Measurements from ENCODE around the gene EFCC1.

The EFCC1 gene

GRCh38 chr3:128994581-128995546 lies 6.2 kb upstream of the EFCC1 start:
- DNase-seq: no peak

GRCh38 chr3:128995737-128996136 lies 5.4 kb upstream of the EFCC1 start:
- no peak for DNase-seq

GRCh38 chr3:128996200-128996599 lies 4.9 kb upstream of the EFCC1 start:
- DNase-seq: no peak

DNA sequence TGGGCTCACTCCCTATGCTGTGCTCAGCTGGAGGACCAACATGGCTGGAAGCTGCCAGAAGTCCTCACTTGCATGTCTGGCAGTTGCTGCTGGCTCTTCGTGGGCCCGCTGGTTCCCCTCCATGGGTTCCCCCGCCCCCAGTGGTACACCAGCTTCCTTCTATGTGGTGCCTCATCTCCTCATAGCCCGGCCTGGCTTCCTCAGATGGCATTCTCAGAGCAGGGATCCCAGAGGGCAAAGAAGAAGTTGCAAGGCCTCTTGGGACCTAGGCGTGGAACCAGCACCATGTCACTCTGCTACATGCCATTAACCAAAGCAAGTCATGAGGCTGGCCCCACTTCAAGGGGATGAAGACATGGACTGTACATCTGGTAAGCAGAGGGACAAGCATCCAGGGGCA lies 4.4 kb upstream of the EFCC1 start:
- no peak for DNase-seq

- DNase-seq: no peak
Measured at GRCh38 chr3:128997486-128998133, 3.5 kb upstream of the EFCC1 start.

GRCh38 chr3:128998561-128998960 lies 2.5 kb upstream of the EFCC1 start:
- no peak for DNase-seq

DNA sequence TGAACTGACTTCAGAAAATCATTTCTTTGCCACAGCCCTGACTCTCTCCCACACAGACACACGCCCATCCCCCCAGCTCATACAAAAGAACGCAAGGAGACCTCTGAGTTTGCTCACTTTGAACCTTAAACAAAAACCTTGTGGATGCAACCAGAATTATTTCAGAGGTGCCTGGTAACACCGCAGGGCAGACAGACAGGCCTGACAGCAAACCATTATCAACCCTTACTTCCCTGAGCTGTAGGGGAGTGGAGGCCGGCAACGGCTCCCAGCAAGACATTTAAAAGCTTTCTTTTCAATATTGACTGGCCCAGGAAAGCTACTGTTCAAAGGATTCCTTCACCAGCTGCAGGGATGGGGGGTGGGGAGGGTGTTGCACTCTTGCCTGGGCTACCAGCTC lies 2.0 kb upstream of the EFCC1 start:
- DNase-seq: no peak

DNA sequence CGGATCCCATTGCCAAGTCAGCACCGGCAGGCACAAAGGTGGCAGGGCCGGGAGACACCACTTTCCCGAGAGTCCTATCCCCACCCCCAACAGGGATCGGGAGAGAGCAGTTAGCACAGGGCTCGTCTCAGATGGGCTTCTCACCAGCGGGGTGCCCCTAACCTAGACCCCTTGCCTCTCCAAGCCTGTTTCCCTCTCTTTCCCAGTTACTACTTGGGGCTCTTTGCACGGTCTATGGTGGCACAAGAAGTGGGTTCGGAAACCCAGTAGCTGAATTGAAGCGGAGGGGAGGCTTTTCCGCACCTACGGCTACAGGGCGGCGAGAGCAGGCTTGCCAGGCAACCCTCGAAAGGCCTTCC lies 383 bp upstream of the EFCC1 start:
- no peak for DNase-seq

DNA sequence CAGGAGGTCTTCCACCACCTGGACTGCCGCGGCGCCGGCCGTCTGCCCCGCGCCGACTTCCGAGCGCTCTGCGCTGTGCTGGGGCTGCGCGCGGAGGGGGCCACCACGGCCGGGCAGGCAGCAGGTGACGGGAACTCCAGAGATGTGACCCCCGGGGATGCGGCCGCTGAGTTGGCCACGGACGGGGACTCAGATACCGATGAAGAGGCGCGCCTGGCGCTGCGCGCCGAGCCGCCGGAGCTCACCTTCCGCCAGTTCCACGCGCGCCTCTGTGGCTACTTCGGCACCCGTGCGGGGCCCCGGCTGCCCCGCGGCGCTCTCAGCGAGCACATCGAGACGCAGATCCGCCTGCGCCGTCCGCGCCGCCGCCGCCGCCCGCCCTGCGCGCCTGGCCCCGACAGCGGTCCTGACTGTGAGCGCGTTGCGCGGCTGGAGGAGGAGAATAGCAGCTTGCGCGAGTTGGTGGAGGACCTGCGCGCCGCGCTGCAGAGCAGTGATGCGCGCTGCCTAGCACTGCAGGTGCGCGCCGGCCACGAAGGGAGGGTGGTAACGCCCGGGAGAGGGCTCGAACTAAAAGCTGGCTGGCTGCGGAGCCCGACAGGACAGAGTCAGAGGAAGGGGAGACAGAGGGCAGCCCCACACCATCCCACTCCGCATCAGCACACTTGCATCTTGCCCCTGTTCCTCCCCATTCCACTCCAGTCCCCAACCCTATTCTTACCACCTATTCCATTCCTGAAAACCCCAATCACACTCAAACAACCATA lies 885 bp downstream of the EFCC1 start:
- no peak for DNase-seq

- DNase-seq: no peak
Measured at GRCh38 chr3:129002573-129003569, 1.8 kb downstream of the EFCC1 start.

DNA sequence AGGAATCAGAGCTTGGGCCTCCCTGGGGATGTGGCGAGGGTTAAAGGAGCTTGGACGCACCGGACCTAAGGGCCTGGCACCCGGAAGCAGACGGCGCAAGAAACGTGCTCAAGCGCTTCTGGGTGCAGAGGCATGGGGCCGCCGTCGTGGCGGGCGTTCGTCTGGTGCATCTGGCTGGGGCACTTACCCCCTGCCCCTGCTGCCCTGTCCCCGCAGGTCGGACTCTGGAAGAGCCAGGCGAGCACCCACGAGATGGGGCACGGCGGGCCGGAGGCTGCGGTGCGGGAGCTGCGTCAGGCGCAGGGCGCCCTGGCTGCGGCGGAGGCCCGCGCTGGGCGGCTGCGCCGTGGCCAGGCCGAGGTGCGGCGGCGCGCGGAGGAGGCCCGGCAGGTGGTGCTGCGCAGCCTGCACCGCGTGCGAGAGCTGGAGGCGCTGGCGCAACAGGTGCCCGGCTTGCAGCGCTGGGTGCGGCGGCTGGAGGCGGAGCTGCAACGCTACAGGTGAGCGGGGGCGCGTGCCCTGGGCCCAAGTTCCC lies 2.5 kb downstream of the EFCC1 start:
- DNase-seq: peak; percentile 65

GRCh38 chr3:129004639-129005295 lies 3.7 kb downstream of the EFCC1 start:
- DNase-seq: no peak

- no peak for DNase-seq
Measured at GRCh38 chr3:129005526-129006303, 4.6 kb downstream of the EFCC1 start.

- no peak for DNase-seq
Measured at GRCh38 chr3:129006864-129007263, 5.8 kb downstream of the EFCC1 start.

- no peak for DNase-seq
Measured at GRCh38 chr3:129007792-129008191, 6.7 kb downstream of the EFCC1 start.

DNA sequence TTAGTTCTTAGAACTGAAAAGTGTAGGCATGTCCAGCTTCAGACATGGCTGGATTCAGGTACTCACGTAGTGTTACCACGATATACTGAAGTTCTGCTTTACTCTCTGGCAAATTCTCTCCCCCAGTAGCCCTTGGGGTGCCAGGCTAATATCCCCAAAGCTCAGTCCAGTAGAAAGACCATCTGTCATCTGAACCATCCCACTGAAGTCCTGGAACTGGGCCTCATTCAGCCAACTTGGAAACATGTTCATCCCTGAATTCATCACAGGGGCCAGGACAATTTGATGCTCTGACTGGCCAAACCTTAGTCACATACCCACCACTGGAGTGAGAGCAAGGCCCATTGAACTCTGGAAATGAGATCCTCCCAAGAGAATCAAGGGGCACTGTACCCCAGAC lies 8.2 kb downstream of the EFCC1 start:
- no peak for DNase-seq

- no peak for DNase-seq
Measured at GRCh38 chr3:129010310-129010956, 9.3 kb downstream of the EFCC1 start.

DNA sequence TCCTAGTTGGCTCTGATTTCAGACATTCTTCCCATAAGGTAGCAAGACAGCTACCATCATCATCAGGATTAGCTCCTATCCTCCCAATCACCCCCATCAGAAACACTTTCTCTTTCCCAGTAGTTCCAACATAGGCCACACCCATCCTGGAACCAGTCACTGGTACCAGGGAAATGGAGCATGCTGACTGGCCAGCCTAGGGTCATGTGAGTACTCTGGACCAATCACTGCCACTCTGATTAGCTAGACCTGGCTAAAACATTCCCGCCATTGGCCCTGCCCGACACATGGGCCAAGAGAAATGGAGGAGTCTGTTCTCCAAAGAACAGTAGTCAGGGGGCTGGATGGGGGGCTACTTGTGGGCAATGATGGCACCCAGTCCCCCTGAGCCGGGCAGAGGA lies 12.4 kb downstream of the EFCC1 start:
- no peak for DNase-seq

DNA sequence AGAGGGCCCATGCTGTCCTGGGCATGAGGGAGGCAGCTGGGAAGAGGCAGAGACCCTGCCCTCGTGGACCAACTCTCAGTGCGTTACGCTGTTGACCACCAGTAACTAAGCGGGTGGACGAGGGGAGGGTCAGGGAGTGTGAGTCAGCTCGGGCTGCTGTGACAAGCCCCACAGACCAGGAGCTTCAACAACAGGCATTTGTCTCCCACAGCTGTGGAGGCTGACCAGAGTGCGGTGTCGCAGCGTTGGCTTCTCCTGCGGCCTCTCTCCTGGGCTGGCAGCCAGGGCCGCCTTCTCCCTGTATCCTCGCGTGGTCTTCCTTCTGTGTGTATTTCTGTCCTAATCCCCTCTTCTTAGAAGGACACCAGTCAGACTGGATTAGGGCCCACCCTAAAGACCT lies 13.0 kb downstream of the EFCC1 start:
- DNase-seq: no peak

DNA sequence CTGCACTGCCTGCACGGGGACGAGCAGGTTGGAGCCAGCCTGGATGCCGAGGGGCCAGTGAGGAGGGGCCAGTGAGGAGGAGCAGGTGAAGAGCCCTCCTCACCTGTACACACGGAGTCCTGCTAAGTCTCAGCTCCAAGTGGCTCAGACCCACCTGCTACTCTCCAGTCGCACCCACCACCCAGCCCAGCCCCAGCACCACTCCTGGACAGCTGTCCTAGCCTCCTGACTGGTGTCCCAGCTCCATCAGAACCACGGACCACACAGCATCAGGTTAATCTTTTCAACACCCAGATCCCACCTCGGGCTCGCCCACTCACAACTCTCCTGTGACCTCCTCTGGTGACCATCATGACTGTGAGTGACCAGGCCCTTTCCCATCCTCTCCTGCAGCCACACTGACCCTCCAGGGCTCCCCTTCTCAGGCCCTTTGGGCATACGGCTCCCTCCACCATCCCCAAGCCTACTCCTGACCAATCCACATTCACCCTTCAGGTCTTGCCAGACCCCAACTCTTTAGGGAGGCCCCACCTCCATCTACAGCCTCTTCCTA lies 13.8 kb downstream of the EFCC1 start:
- no peak for DNase-seq

All from CD4-positive, alpha-beta T cell treated with Interleukin-12 subunit alpha and Interleukin-12 subunit beta, for 1 hour (primary cell).